Measurements from ENCODE around the gene HACD3.

GRCh38 chr15:65621638-65622037 is 91.4 kb downstream of the HACD3 start, which contains the start of gene SLC24A1:
- TF ChIP-seq CEBPB (IDR thresholded peaks at IDR 0.05; ENCODE audit: low read depth, low read length): no peak
- TF ChIP-seq POLR2A (IDR thresholded peaks at IDR 0.05; ENCODE audit: low read depth, low read length): no peak
- no peak for TF ChIP-seq CTCF (conservative IDR thresholded peaks at IDR 0.05; ENCODE audit: low read depth, low read length)

Data from IMR-90 (cell line).